ENCODE results near the gene ZSCAN5B. TPM values are rescaled to one million over a fixed set of nuclear protein-coding genes. Genes with fewer than 3 reads are reported as not detected.
A peak's percentile ranks its signal among the peaks of the same experiment; 100 is the strongest.

Gene ZSCAN5B
- total RNA-seq, 4 donors from 2014 or later = 1.2 TPM; not detected in 3

DNA sequence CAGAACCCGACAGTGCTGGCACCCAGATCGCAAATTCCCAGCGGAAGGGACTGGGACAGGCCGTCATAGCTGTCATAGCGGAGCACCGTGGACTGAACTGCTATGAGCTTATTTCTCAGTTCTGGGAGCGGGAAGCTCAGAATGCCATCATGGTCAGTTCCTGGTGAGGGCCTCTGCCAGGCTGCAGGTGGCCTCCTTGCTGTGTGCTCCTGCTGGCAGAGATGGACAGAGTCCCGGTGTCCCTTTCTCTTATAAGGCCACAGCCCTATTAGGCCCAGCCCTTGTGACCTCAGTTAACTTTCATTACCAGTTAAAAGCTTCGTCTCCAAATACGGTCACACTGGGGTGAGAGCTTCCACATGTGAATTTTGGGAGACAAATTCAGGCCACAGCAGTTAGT, 51.9 kb downstream of the ZSCAN5B start:
- Histone ChIP-seq H3K4me1 (peaks cover 14 to 35% (median 26%) of the 10 kb centered on the region in 4 donors), H3K27ac (replicated peaks in 1 of 4) (no peak overlapping the region), H3K9me3 (no peaks in the 10 kb centered on the region), H3K27me3 (no peaks in the 10 kb centered on the region), H3K36me3 (peaks cover 11 to 45% (median 36%) of the 10 kb centered on the region in 4 donors), H3K4me3 (no peak overlapping the region)
- 82% methylated on average over 10 of the region's 10 CpGs for WGBS
- DNase-seq (ENCODE audit: extremely low spot score) = no peak
- TF ChIP-seq CTCF (IDR thresholded peaks at IDR 0.05) (no peak), EP300 (IDR thresholded peaks at IDR 0.05) (no peak), POLR2A (IDR thresholded peaks at IDR 0.05; ENCODE audit: low read depth) (no peak), POLR2AphosphoS5 (IDR thresholded peaks at IDR 0.05) (no peak)
- intact Hi-C loops (cut with DNase I) = loop anchor here (10.0 kb wide), 1 partner anchor 169 kb away; the partner anchor contains the start of gene ZSCAN5A

DNA sequence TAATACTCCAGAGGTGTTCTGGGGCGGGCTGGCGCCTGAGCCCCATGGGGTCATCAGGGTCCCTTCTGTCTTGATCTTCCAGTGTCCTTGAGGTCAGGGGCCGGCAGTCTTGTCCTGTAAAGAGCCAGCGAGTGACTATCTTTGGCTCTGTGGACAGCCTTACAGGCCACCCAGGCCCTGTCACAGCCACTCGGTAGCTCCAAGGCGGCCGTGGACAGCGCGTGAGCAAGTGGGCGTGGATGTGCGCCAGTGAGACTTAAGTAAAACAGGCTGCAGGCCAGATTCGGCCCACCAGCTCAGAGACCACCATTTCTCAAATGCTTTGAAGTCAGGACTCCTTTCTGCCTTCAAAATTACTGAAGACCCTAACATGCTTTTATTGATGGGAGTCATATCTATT, 52.8 kb downstream of the ZSCAN5B start:
- TF ChIP-seq POLR2AphosphoS5 (IDR thresholded peaks at IDR 0.05) (no peak), EP300 (IDR thresholded peaks at IDR 0.05) (no peak), CTCF (IDR thresholded peaks at IDR 0.05) (no peak), POLR2A (IDR thresholded peaks at IDR 0.05; ENCODE audit: low read depth) (no peak)
- intact Hi-C loops (cut with DNase I) = loop anchor here (10.0 kb wide), 1 partner anchor 170 kb away; the partner anchor contains the start of gene ZSCAN5A
- Histone ChIP-seq H3K36me3 (peaks cover 11 to 38% (median 35%) of the 10 kb centered on the region in 4 donors), H3K27me3 (no peaks in the 10 kb centered on the region), H3K27ac (replicated peaks in 1 of 4) (no peak overlapping the region), H3K4me3 (no peak overlapping the region), H3K9me3 (no peaks in the 10 kb centered on the region), H3K4me1 (peaks cover 12 to 37% (median 25%) of the 10 kb centered on the region in 4 donors)
- WGBS = 88% methylated on average over 12 of the region's 12 CpGs
- no peak for DNase-seq (ENCODE audit: extremely low spot score)

DNA sequence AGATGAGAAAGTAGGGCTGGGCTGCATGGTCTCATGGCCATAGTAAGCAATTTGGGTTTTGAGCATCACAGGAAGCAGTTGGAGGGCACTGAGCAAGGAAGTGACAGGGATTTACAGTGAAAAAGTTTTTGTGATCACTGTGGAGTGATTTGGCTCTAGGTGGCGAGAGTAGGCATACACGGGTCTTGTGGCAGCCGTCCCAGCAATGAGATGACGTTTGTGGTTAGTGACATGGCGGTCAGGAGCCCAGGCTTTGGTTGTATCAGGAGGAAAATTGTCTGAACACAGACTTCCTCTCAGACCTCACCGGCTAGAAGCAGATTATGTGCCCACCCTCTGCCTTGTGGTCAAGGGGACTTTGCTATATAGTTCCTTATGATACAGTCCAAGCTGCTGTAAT, 53.2 kb downstream of the ZSCAN5B start:
- Histone ChIP-seq H3K27me3 (no peaks in the 10 kb centered on the region), H3K36me3 (peaks cover 11 to 34% (median 33%) of the 10 kb centered on the region in 4 donors), H3K9me3 (no peaks in the 10 kb centered on the region), H3K4me1 (peaks cover 13 to 41% (median 30%) of the 10 kb centered on the region in 4 donors), H3K27ac (replicated peaks in 1 of 4) (no peak overlapping the region), H3K4me3 (no peak overlapping the region)
- 58% methylated on average over 6 of the region's 6 CpGs for WGBS
- TF ChIP-seq POLR2AphosphoS5 (IDR thresholded peaks at IDR 0.05) (no peak), CTCF (IDR thresholded peaks at IDR 0.05) (no peak), POLR2A (IDR thresholded peaks at IDR 0.05; ENCODE audit: low read depth) (no peak), EP300 (IDR thresholded peaks at IDR 0.05) (no peak)
- intact Hi-C loops (cut with DNase I) = loop anchor here (10.0 kb wide), 1 partner anchor 170 kb away; the partner anchor contains the start of gene ZSCAN5A
- DNase-seq (ENCODE audit: extremely low spot score) = no peak

- no peaks in the 10 kb centered on the region for H3K9me3 ChIP-seq
- no peak for DNase-seq (ENCODE audit: extremely low spot score)
- WGBS = 86% methylated on average over 1 of the region's 4 CpGs
- TF ChIP-seq POLR2AphosphoS5 (IDR thresholded peaks at IDR 0.05) = no peak
- TF ChIP-seq EP300 (IDR thresholded peaks at IDR 0.05) = no peak
- no peak for TF ChIP-seq CTCF (IDR thresholded peaks at IDR 0.05)
- TF ChIP-seq POLR2A (IDR thresholded peaks at IDR 0.05; ENCODE audit: low read depth) = no peak
- intact Hi-C loops (cut with DNase I) = loop anchor here (10.0 kb wide), 1 partner anchor 172 kb away; the partner anchor contains the start of gene ZSCAN5A
- no peak overlapping the region for H3K4me3 ChIP-seq
- peaks cover 11 to 24% (median 22%) of the 10 kb centered on the region in 4 donors for H3K36me3 ChIP-seq
- H3K4me1 ChIP-seq = peaks cover 13 to 45% (median 33%) of the 10 kb centered on the region in 4 donors
- H3K27ac ChIP-seq (replicated peaks in 1 of 4) = peak overlapping the region in 2 of 4 donors; percentile 89 to 92
- H3K27me3 ChIP-seq = no peaks in the 10 kb centered on the region
Measured at GRCh38 chr19:56142897-56143434, 54.6 kb downstream of the ZSCAN5B start.

Measured in esophagus muscularis mucosa (tissue), 4 donors.